GM12873 (cell line): ENCODE results near the gene MEAF6.

ENCODE experiments used
- CTCF ChIP-seq: IDR thresholded peaks from 2 replicates; pipeline ENCODE4 v1.5.1; 2012; ENCODE audit warnings: low read depth, mild to moderate bottlenecking, moderate library complexity, low read length, control low read depth; ENCODE audit not compliant: insufficient read depth; ENCODE audit errors: missing control alignments

MEAF6 gene

DNA sequence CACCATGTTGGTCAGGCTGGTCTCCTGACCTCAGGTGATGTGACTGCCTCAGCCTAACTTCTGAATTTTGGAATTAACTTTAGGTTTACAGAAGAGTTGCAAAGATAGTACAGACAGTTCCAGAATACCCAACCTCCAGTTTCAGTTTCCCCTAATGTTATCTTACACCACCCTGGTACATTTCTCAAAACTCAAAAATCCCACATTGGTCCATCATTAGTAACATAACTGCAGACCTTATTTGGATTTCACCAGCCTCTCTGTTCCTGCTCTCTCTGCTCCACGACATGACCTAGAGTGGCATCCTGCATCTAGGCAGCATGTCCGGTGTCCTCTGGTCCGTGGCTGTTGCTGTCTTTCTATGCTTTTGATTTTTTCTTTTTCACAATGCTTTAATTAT, 45.2 kb downstream of the MEAF6 start:
- TF ChIP-seq CTCF = no peak

- TF ChIP-seq CTCF = no peak
Observed at GRCh38 chr1:37468037-37468436, 46.5 kb downstream of the MEAF6 start.

- TF ChIP-seq CTCF = no peak
Observed at GRCh38 chr1:37465593-37466517, 48.7 kb downstream of the MEAF6 start.

- TF ChIP-seq CTCF = no peak
Observed at GRCh38 chr1:37464443-37464842, 50.1 kb downstream of the MEAF6 start.

DNA sequence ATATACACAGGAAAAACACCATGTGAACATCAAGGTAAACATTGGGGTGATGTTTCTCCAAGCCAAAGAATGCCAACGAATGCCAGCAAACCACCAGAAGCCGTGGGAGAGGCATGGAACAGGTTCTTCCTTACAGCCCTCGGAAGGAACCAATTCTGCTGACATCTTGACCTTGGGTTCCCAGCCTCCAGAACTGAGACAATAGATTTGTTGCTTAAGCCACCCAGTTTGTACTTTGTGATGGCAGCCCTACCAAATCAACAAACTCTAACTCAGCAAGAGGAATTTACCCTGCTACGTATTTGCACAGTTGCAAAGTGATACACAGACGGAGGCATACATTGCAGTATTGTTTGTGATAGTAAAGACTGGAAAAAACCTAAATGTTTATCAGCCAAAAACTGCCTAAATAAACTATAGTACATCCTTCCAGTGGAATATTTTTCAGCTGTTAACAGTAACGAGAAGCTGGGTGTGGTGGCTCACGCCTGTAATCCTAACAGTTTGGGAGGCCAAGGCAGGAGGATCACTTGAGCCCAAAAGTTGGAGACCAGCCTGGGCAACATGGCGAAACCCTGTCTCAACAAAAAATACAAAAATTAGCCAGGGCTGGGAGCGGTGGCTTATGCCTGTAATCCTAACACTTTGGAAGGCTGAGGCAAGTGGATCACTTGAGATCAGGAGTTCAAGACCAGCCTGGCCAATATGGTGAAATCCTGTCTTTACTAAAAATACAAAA, 52.7 kb downstream of the MEAF6 start:
- no peak for TF ChIP-seq CTCF

GRCh38 chr1:37458551-37458950, 56.0 kb downstream of the MEAF6 start:
- TF ChIP-seq CTCF = peak; percentile 33

DNA sequence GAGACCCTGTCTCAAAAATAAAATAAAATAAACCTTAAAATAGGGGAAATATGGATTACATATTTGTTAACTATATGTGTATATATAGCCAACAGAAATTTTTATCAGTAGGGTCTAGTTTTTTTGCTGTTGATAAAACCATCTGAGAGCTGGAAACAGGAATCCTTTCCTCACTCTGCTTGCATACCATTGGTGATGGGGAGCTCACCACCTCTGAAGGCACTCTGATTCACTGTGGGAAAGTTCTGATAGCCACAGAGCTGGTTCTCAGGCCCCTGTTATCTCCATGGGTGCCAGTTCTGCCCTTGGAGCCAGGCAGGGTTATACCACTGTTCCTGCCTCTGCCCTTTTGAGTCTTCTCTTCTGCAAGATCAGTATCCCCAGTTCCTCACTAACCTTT, 58.0 kb downstream of the MEAF6 start:
- no peak for TF ChIP-seq CTCF
